ENCODE results near the gene CCNC.

The CCNC gene

GRCh38 chr6:99522531-99522930 lies 45.9 kb downstream of the CCNC start:
- no peak overlapping the region for H3K27ac ChIP-seq (ENCODE audit: low read depth, low read length)
- WGBS: 96% methylated on average over 4 of the region's 4 CpGs
- no peak overlapping the region for H3K4me3 ChIP-seq (ENCODE audit: low read length)
- peaks cover 15% of the 10 kb centered on the region for H3K36me3 ChIP-seq (ENCODE audit: insufficient read depth, low read length)
- no peaks in the 10 kb centered on the region for H3K4me1 ChIP-seq (ENCODE audit: insufficient read depth, low read length)
- H3K9me3 ChIP-seq (ENCODE audit: insufficient read depth, low read depth, low read length): no peaks in the 10 kb centered on the region
- H3K27me3 ChIP-seq (ENCODE audit: insufficient read depth, low read length): no peaks in the 10 kb centered on the region
- no peak overlapping the region for H3K9ac ChIP-seq (ENCODE audit: low read depth, low read length)

GRCh38 chr6:99521633-99522151 lies 46.8 kb downstream of the CCNC start:
- 40% methylated on average over 9 of the region's 9 CpGs for WGBS
- H3K27ac ChIP-seq (ENCODE audit: low read depth, low read length): peak overlapping the region; percentile 77
- H3K9me3 ChIP-seq (ENCODE audit: insufficient read depth, low read depth, low read length): no peaks in the 10 kb centered on the region
- H3K9ac ChIP-seq (ENCODE audit: low read depth, low read length): peak overlapping the region; percentile 89
- no peaks in the 10 kb centered on the region for H3K27me3 ChIP-seq (ENCODE audit: insufficient read depth, low read length)
- H3K36me3 ChIP-seq (ENCODE audit: insufficient read depth, low read length): peaks cover 12% of the 10 kb centered on the region
- H3K4me3 ChIP-seq (ENCODE audit: low read length): peak overlapping the region; percentile 87
- H3K4me1 ChIP-seq (ENCODE audit: insufficient read depth, low read length): no peaks in the 10 kb centered on the region

GRCh38 chr6:99520855-99521632 lies 47.4 kb downstream of the CCNC start:
- Histone ChIP-seq H3K9me3 (ENCODE audit: insufficient read depth, low read depth, low read length) (no peaks in the 10 kb centered on the region), H3K27ac (ENCODE audit: low read depth, low read length) (peak overlapping the region; percentile 77), H3K36me3 (ENCODE audit: insufficient read depth, low read length) (peaks cover 5% of the 10 kb centered on the region), H3K27me3 (ENCODE audit: insufficient read depth, low read length) (no peaks in the 10 kb centered on the region), H3K4me1 (ENCODE audit: insufficient read depth, low read length) (peaks cover 2% of the 10 kb centered on the region), H3K9ac (ENCODE audit: low read depth, low read length) (peak overlapping the region; percentile 89), H3K4me3 (ENCODE audit: low read length) (peak overlapping the region; percentile 87)
- 2% methylated on average over 47 of the region's 47 CpGs for WGBS

- H3K9ac ChIP-seq (ENCODE audit: low read depth, low read length): no peak overlapping the region
- H3K27ac ChIP-seq (ENCODE audit: low read depth, low read length): no peak overlapping the region
- H3K36me3 ChIP-seq (ENCODE audit: insufficient read depth, low read length): no peaks in the 10 kb centered on the region
- peaks cover 4% of the 10 kb centered on the region for H3K4me1 ChIP-seq (ENCODE audit: insufficient read depth, low read length)
- no CpG with 5 or more reads among the region's 1 CpG for WGBS
- H3K4me3 ChIP-seq (ENCODE audit: low read length): no peak overlapping the region
- H3K27me3 ChIP-seq (ENCODE audit: insufficient read depth, low read length): no peaks in the 10 kb centered on the region
- H3K9me3 ChIP-seq (ENCODE audit: insufficient read depth, low read depth, low read length): no peaks in the 10 kb centered on the region
These were observed 49.0 kb downstream of the CCNC start for GRCh38 chr6:99519446-99519845.

- H3K36me3 ChIP-seq (ENCODE audit: insufficient read depth, low read length): peaks cover 17% of the 10 kb centered on the region
- H3K9ac ChIP-seq (ENCODE audit: low read depth, low read length): peak overlapping the region; percentile 93
- H3K9me3 ChIP-seq (ENCODE audit: insufficient read depth, low read depth, low read length): no peaks in the 10 kb centered on the region
- H3K4me3 ChIP-seq (ENCODE audit: low read length): peak overlapping the region; percentile 96
- peaks cover 9% of the 10 kb centered on the region for H3K4me1 ChIP-seq (ENCODE audit: insufficient read depth, low read length)
- WGBS: 15% methylated on average over 8 of the region's 8 CpGs
- no peak overlapping the region for H3K27ac ChIP-seq (ENCODE audit: low read depth, low read length)
- no peaks in the 10 kb centered on the region; the same call in 1 of the 2 replicates for H3K27me3 ChIP-seq (ENCODE audit: insufficient read depth, low read length)
These were observed 54.4 kb downstream of the CCNC start for GRCh38 chr6:99514089-99514488.

GRCh38 chr6:99512033-99512432 lies 56.4 kb downstream of the CCNC start:
- Histone ChIP-seq H3K36me3 (ENCODE audit: insufficient read depth, low read length) (peaks cover 36% of the 10 kb centered on the region), H3K4me3 (ENCODE audit: low read length) (no peak overlapping the region), H3K9ac (ENCODE audit: low read depth, low read length) (no peak overlapping the region), H3K4me1 (ENCODE audit: insufficient read depth, low read length) (peaks cover 9% of the 10 kb centered on the region), H3K9me3 (ENCODE audit: insufficient read depth, low read depth, low read length) (no peaks in the 10 kb centered on the region), H3K27me3 (ENCODE audit: insufficient read depth, low read length) (no peaks in the 10 kb centered on the region; the same call in 1 of the 2 replicates), H3K27ac (ENCODE audit: low read depth, low read length) (no peak overlapping the region)
- WGBS: 87% methylated on average over 1 of the region's 1 CpG

- Histone ChIP-seq H3K9me3 (ENCODE audit: insufficient read depth, low read depth, low read length) (no peaks in the 10 kb centered on the region), H3K27ac (ENCODE audit: low read depth, low read length) (no peak overlapping the region), H3K4me3 (ENCODE audit: low read length) (no peak overlapping the region), H3K9ac (ENCODE audit: low read depth, low read length) (no peak overlapping the region), H3K27me3 (ENCODE audit: insufficient read depth, low read length) (no peaks in the 10 kb centered on the region), H3K4me1 (ENCODE audit: insufficient read depth, low read length) (peaks cover 4% of the 10 kb centered on the region; the same call in 1 of the 2 replicates), H3K36me3 (ENCODE audit: insufficient read depth, low read length) (peaks cover 79% of the 10 kb centered on the region)
- WGBS: 94% methylated on average over 3 of the region's 3 CpGs
These were observed 60.8 kb downstream of the CCNC start for GRCh38 chr6:99507648-99508047.

GRCh38 chr6:99501762-99502161 lies 66.7 kb downstream of the CCNC start:
- Histone ChIP-seq H3K4me1 (ENCODE audit: insufficient read depth, low read length) (no peaks in the 10 kb centered on the region), H3K9me3 (ENCODE audit: insufficient read depth, low read depth, low read length) (no peaks in the 10 kb centered on the region), H3K9ac (ENCODE audit: low read depth, low read length) (no peak overlapping the region), H3K36me3 (ENCODE audit: insufficient read depth, low read length) (peaks cover 88% of the 10 kb centered on the region), H3K4me3 (ENCODE audit: low read length) (no peak overlapping the region), H3K27ac (ENCODE audit: low read depth, low read length) (no peak overlapping the region), H3K27me3 (ENCODE audit: insufficient read depth, low read length) (no peaks in the 10 kb centered on the region)
- 96% methylated on average over 2 of the region's 2 CpGs for WGBS

- Histone ChIP-seq H3K27me3 (ENCODE audit: insufficient read depth, low read length) (no peaks in the 10 kb centered on the region), H3K9ac (ENCODE audit: low read depth, low read length) (no peak overlapping the region), H3K36me3 (ENCODE audit: insufficient read depth, low read length) (peaks cover 77% of the 10 kb centered on the region), H3K27ac (ENCODE audit: low read depth, low read length) (no peak overlapping the region), H3K9me3 (ENCODE audit: insufficient read depth, low read depth, low read length) (no peaks in the 10 kb centered on the region), H3K4me1 (ENCODE audit: insufficient read depth, low read length) (no peaks in the 10 kb centered on the region), H3K4me3 (ENCODE audit: low read length) (no peak overlapping the region)
- WGBS: 89% methylated on average over 1 of the region's 1 CpG
These were observed 70.0 kb downstream of the CCNC start for GRCh38 chr6:99498421-99498820.

GRCh38 chr6:99495466-99495865 lies 73.0 kb downstream of the CCNC start:
- H3K27me3 ChIP-seq (ENCODE audit: insufficient read depth, low read length): no peaks in the 10 kb centered on the region
- WGBS: no CpG with 5 or more reads among the region's 1 CpG
- H3K36me3 ChIP-seq (ENCODE audit: insufficient read depth, low read length): peaks cover 56% of the 10 kb centered on the region
- no peaks in the 10 kb centered on the region for H3K9me3 ChIP-seq (ENCODE audit: insufficient read depth, low read depth, low read length)
- H3K4me3 ChIP-seq (ENCODE audit: low read length): no peak overlapping the region
- no peak overlapping the region for H3K27ac ChIP-seq (ENCODE audit: low read depth, low read length)
- H3K4me1 ChIP-seq (ENCODE audit: insufficient read depth, low read length): no peaks in the 10 kb centered on the region
- no peak overlapping the region for H3K9ac ChIP-seq (ENCODE audit: low read depth, low read length)
